Heart right ventricle (tissue), 16 donors: ENCODE results near the gene TAB3. TPM values are rescaled to one million over a fixed set of nuclear protein-coding genes. Genes with fewer than 3 reads are reported as not detected.

Source experiments
- ATAC-seq, 8 donors: fragments of 200-7000 bp; cut with Tn5 transposase; one replicate each; pipeline ENCODE4 v1.9.1; 2020; ENCODE audit warnings: mild to moderate bottlenecking in 8 of 8, moderate library complexity in 8 of 8, moderate number of reproducible peaks in 1 of 8
- DNase-seq, 2 donors: peaks; one replicate each; pipeline ENCODE4 v3.0.0-alpha.2; 2020
- H3K27ac ChIP-seq, 10 donors: fragments of 200-600 bp; sonication (generic) in 2 of 10; one replicate each; pipeline versions ENCODE4 v1.5.0 to v1.8.0; 2020 to 2022; ENCODE audit warnings: mild to moderate bottlenecking in 3 of 10
- H3K27me3 ChIP-seq, 7 donors: fragments of 200-600 bp; one replicate each; pipeline ENCODE4 v1.8.0; 2021 to 2022; ENCODE audit warnings: mild to moderate bottlenecking in 2 of 7
- H3K36me3 ChIP-seq, 9 donors: fragments of 200-600 bp; sonication (generic) in 1 of 9; one replicate each; pipeline versions ENCODE4 v1.5.0 to v1.8.0; 2020 to 2022; ENCODE audit warnings: mild to moderate bottlenecking in 2 of 9
- H3K4me1 ChIP-seq, 9 donors: fragments of 200-600 bp; sonication (generic) in 1 of 9; one replicate each; pipeline versions ENCODE4 v1.5.0 to v1.8.0; 2020 to 2022; ENCODE audit warnings: mild to moderate bottlenecking in 4 of 9
- H3K4me3 ChIP-seq, 10 donors: fragments of 200-600 bp; sonication (generic) in 2 of 10; one replicate each; pipeline versions ENCODE4 v1.5.0 to v1.8.0; 2020 to 2022; ENCODE audit warnings: mild to moderate bottlenecking in 7 of 10, moderate library complexity in 2 of 10
- H3K9me3 ChIP-seq, 11 donors: fragments of 200-600 bp in 10 of 11; sonication (generic) in 2 of 11; one replicate each; pipeline versions ENCODE4 v1.5.0 to v1.8.0; 2013 to 2022; ENCODE audit warnings: mild to moderate bottlenecking in 2 of 11, control low read depth in 1 of 11, moderate library complexity in 1 of 11
- WGBS, 2 donors: extraction: QIAGEN DNeasy Blood & Tissue Kit; methylation state at CpG; one replicate each; pipeline ENCODE4 v1.1.7; 2013; ENCODE audit warnings: inconsistent platforms in 1 of 2; 5-methylcytosine and 5-hydroxymethylcytosine counted together
- intact Hi-C, 10 donors: fragments of 100-400 bp; cut with DNase I; formaldehyde crosslinking; loops; one replicate each; pipeline versions ENCODE4 v1.11.1 to v1.14.2; 2022
- polyA plus RNA-seq, 2 donors: library from polyadenylated mRNA; stranded (reverse); fragments of 200-250 nt; gene quantifications; one replicate each; pipeline ENCODE4 v1.2.3, GENCODE V29; 2013
- total RNA-seq, 10 donors: library from RNA; stranded (reverse); fragmentation: NEBNext Ultra II Directional in 3 of 10; extraction: Animal tissue kit (Norgen Biotek cat#: 25700) in 3 of 10; gene quantifications; one replicate each; pipeline versions ENCODE4 v1.2.1 to v1.2.4, GENCODE V29; 2021 to 2023
- TF ChIP-seq, protein P1 (sequence below), 9 donors: fragments of 200-600 bp; sonication (generic) in 2 of 9; IDR thresholded peaks; one replicate each; pipeline versions ENCODE4 v1.5.0 to v1.8.0; 2021 to 2022; ENCODE audit warnings: antibody characterized with exemption in 9 of 9, mild to moderate bottlenecking in 5 of 9, moderate library complexity in 1 of 9
- donor health status: Arrhythmogenic right ventricular cardiomyopathy.
- donor health status: ischemic (EF 13 %, LVEDD 7.1; RV severe dilation, severe dysfunction).
- donor health status: healthy with polysubstance abuse.
- donor health status: DM: no; HTN: yes; CAD: no.
- donor health status: DM: no; HTN: no; CAD: no.
- donor health status: ischemic (EF 25% LVEDD 6.9; RV normal size, moderate dysfunction).
- donor health status: ischemic (EF 25% LVEDD 5.7; RV mildly dilated, moderate dysfunction).
- donor health status: healthy.
- donor health status: DM: yes; HTN: yes; CAD: no.
- donor health status: Ischemic cardiomyopathy.
- donor health status: ischemic (EF 35%, LVEDD 5.7; RV mildly dilated, moderate dysfunction).
- donor health status: nonischemic (EF 11% LVEDD 7.7; RV severe dilation, severe dysfunction).
- donor health status: DM: yes; HTN: yes; CAD: no.
- donor health status: PGD.
- donor health status: ischemic (EF 29% LVEDD 5.4; RV normal size, mild dysfunction).
- donor health status: nonischemic (EF 23%, LVEDD 6.1; RV moderate dilation, normal function).

Gene TAB3
- total and polyA plus RNA-seq, 12 donors = 3.9 to 19.3 (median 14.5) TPM

DNA sequence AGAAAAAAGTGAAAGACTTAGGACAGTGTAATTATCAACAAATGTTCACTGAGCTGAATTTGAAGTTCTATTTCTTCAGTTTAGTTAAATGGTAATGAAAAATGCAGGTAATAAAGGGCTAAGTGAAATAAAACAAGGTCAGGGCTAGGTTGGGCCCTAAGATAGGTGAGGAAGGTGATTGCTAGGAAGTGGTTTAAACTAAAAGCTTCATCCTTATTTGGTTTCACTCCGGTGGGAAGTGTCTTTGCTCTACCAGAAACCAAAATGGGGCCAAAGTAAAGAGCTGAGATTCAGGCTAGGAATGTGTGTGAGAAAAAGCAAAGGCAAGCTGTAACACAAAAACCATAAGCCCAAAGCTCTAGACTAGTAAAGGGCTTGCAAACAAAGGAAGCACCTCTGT lies 31.0 kb downstream of the TAB3 start:
- DNase-seq = no peak
- Histone ChIP-seq H3K4me3 (no peak overlapping the region), H3K36me3 (peaks cover 0 to 59% (median 0%) of the 10 kb centered on the region in 9 donors), H3K27me3 (no peaks in the 10 kb centered on the region), H3K9me3 (no peaks in the 10 kb centered on the region), H3K4me1 (no peaks in the 10 kb centered on the region), H3K27ac (no peak overlapping the region)
- no peak for ATAC-seq
- TF ChIP-seq, protein P1, sequence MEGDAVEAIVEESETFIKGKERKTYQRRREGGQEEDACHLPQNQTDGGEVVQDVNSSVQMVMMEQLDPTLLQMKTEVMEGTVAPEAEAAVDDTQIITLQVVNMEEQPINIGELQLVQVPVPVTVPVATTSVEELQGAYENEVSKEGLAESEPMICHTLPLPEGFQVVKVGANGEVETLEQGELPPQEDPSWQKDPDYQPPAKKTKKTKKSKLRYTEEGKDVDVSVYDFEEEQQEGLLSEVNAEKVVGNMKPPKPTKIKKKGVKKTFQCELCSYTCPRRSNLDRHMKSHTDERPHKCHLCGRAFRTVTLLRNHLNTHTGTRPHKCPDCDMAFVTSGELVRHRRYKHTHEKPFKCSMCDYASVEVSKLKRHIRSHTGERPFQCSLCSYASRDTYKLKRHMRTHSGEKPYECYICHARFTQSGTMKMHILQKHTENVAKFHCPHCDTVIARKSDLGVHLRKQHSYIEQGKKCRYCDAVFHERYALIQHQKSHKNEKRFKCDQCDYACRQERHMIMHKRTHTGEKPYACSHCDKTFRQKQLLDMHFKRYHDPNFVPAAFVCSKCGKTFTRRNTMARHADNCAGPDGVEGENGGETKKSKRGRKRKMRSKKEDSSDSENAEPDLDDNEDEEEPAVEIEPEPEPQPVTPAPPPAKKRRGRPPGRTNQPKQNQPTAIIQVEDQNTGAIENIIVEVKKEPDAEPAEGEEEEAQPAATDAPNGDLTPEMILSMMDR (IDR thresholded peaks at IDR 0.05) = no peak
- intact Hi-C loops = no loop called here
- 76 to 77% methylated on average over 1 of the region's 1 CpG for WGBS, 2 donors

DNA sequence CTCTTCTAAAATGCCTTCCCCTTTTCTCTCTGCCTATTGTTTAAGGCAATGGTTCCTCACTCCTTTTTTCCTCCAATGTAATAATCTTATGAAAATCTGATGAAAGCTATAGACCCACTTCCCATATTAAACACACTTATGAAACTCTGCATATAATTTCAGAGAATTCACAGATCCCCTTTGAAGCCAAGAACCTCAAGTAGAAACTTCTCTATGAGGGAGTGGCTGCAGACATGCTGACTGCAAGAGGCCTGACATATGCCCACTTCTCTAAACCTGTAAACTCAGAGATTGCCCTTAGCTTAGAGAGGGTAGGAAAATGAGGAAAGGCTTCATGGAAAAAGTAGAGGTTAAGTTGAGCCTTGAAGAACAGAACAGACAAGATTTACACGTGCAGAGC lies 37.6 kb downstream of the TAB3 start:
- Histone ChIP-seq H3K9me3 (no peaks in the 10 kb centered on the region), H3K4me1 (no peaks in the 10 kb centered on the region), H3K27me3 (no peaks in the 10 kb centered on the region), H3K36me3 (peaks cover 0 to 70% (median 0%) of the 10 kb centered on the region in 9 donors), H3K4me3 (no peak overlapping the region), H3K27ac (no peak overlapping the region)
- TF ChIP-seq, protein P1 (IDR thresholded peaks at IDR 0.05) = no peak
- no peak for ATAC-seq
- 76 to 87% methylated on average over 1 of the region's 1 CpG for WGBS, 2 donors
- no peak for DNase-seq
- intact Hi-C loops = no loop called here

DNA sequence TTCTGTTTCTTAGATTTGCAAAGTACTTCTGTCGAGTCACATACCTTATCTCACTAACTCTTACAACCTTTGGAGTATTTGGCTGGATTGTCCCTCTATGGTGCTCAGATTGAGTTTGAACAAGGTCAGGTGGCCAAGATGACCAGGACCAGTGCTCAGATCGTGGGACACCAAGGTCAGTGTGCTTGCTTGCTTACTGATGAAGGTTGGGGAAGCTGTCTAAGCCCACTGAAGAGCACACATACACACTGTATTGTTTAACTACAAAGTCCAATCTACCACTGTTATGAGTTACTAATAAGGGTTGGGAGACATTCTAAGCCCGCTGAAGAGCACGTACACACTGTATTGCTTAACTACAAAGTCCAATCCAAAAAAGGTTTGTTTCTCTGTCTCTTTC lies 53.7 kb downstream of the TAB3 start:
- no peak overlapping the region for H3K27ac ChIP-seq
- no peak overlapping the region for H3K4me3 ChIP-seq
- TF ChIP-seq, protein P1 (IDR thresholded peaks at IDR 0.05) = no peak
- peaks cover 0 to 83% (median 0%) of the 10 kb centered on the region in 9 donors for H3K36me3 ChIP-seq
- WGBS, 2 donors = 96 to 98% methylated on average over 4 of the region's 4 CpGs
- H3K4me1 ChIP-seq = no peaks in the 10 kb centered on the region
- ATAC-seq = no peak
- intact Hi-C loops = no loop called here
- H3K27me3 ChIP-seq = no peaks in the 10 kb centered on the region
- no peak for DNase-seq
- H3K9me3 ChIP-seq = no peaks in the 10 kb centered on the region

DNA sequence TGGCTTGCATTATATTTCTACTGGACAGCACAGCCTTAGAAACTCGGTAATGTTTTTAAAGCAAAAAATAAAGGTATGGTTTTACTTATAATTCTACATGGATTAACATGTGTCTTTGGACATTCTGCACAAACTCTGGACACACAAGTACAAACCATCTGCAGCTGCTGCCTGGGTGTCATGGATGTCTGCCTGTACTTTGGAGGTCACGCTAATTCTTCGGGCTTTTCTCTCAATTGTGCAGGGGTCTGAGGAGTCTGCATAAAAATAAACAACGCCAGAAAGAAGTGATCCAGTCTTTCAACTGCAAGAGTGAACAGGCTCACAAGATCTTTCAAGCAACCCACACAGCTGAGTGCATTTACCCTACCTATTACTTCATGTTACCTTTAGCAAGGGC lies 55.2 kb downstream of the TAB3 start:
- H3K9me3 ChIP-seq = no peaks in the 10 kb centered on the region
- ATAC-seq = no peak
- WGBS, 2 donors = 97 to 100% methylated on average over 4 of the region's 4 CpGs
- H3K27ac ChIP-seq = no peak overlapping the region
- no peak overlapping the region for H3K4me3 ChIP-seq
- DNase-seq = no peak
- TF ChIP-seq, protein P1 (IDR thresholded peaks at IDR 0.05) = no peak
- H3K4me1 ChIP-seq = no peaks in the 10 kb centered on the region
- intact Hi-C loops = no loop called here
- peaks cover 0 to 78% (median 0%) of the 10 kb centered on the region in 9 donors for H3K36me3 ChIP-seq
- H3K27me3 ChIP-seq = no peaks in the 10 kb centered on the region
